Suppressor macrophage treated with lipopolysaccharide for 1 hour (primary cell): ENCODE data around the gene GPX5.
"Not testable (repeated sequence)": the region's sequence is repeated elsewhere in the genome, so short reads cannot be mapped to it uniquely, and the experiment has no call there.

Experiments used
- DNase-seq, 3 donors: peaks; one replicate each; pipeline ENCODE4 v3.0.0-alpha.2; 2020 to 2022

GPX5 gene

DNA sequence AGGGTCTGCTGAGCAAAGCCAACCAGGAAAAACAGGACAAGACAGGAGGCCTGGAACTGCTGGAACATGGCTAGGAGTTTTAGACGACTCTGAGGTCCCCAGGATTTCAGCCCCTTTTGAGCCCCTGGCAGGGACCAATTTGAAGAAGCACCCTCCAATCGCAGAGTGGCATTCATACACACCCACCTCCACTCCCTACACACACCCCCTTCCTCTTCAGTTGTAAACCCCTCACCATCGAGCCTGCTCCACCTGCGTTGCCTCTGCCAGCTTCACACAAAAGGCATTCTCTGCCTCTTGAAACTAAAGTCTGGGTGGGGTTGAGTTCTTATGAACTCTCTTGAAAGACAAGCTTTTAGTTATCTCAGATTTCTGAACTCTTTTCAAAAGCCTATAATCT is 10.0 kb upstream of the GPX5 start, which contains the start of gene GPX6:
Gene GPX6 (minus strand): TSS at position 118 of the 400 bp plus-strand sequence. CDS start 50 bp downstream, at position 68.
- no peak for DNase-seq

DNA sequence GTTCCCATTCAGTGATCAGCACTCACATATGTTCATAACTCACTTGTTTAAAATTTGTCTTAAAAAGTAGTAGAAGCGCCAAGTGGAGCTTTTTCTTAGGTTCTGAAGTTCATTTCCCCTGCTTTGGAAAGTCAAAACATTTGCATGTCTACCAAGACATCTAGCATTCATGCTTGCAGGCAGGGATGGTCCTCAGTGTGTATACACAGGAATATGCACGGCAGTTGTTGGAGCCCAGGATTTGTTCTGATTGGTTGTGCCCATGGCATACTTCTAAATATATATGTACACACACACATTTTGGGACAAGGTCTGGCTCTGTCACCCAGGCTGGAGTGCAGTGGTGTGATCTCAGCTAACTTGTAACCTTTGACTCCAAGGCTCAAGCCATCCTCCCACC is 7.7 kb upstream of the GPX5 start:
- no peak for DNase-seq

DNA sequence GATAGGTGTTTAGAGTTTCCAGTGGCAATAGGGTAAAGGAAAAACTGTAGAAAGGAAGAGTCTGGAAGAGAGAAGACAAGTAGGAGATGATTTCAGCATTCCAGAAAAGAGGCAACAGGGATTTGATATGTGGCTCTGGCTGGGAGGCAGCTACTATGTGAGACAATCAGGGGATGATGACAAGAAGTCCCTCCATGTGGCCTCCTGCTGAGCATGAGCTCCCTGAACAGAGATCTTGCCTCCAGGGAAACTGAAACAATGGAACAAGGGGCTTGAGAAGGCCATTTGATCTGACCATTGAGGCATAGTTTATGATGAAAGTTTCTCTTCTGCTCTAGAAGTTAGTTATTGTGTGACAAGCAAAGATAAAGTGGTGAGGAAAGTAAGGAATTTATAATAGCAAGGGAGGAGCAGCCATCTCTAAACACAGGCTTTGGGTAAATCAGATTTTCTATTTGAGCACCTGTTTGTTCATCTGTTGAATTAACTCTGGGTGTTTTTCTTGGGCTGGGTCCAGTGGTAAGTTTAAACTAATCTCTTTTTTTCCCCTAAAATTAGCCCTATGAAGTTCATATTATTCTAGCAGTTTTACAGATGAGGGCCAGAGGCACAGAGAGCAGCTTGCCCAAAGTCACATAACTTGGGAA is 3.0 kb upstream of the GPX5 start:
- no peak for DNase-seq

GRCh38 chr6:28523241-28523622 is 2.4 kb upstream of the GPX5 start:
- DNase-seq: no peak

DNA sequence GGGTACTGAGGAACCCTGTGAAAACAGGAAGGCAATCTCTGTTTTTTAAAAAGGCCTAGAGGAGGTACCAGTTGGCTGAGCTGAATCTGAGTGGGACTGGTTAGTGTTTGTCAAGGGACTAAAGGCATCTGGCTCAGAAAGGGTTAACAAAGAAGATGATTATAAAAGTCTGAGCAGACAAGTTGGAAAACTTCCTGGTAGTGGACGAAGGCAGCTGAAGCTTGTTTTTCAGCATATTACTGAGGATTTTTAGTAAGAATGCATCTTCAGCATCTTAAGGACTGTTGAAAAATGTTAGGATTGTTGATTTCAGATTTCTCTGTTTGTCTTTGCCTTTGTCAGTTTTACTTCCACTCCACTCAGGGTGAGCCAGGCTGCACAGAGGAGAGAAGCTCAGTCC is 5.1 kb downstream of the GPX5 start:
- DNase-seq: no peak

DNA sequence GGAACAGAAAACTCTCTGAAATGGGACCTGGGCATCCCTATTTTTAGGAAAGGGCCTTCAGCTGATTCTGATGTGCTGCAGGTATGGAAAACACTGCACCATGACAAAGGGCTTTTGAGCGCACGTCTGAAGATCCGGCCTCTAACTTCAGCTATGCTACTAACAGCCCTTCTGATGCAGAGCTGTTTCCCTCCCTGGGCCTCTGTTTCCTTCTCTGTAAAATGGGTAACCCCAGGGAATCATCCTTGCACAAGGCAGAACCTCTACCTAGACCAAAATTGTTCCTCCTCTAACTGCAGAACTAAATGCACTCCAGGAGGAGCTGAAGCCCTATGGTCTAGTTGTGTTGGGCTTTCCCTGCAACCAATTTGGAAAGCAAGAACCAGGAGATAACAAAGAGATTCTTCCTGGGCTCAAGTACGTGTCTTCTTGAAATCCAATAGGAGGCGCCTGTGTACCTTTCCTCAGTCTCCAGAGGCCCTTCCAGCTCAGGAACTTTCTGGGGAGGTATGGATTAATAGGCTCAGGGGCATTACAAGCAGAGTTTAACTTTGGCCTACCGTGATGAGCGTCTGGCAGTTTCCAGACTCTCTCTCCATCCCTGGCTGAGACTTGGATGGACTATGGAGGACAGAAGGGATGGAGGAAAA is 5.9 kb downstream of the GPX5 start:
- no peak for DNase-seq

DNA sequence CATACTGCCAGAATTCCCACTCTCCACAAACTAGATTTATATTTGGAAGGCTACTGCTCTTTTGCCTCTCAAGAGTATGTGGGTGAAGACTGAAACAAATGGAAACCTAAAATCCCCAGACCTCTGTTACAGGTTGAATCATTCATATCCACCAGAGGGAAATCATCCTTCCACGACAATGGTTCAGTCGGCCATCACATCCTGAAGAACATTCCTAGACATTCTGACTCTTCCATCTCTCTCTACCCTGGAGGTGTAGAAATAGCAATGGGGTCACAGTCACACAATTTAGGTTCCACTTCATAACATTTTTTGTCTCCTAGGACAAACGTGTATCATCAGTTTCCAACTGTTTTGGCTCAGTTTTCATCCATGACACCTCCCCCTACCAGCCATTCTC is 8.6 kb downstream of the GPX5 start:
- DNase-seq: no peak

- DNase-seq: no peak
These were observed 9.2 kb downstream of the GPX5 start for GRCh38 chr6:28534875-28535274.

- DNase-seq: peak in 1 of 3 donors; percentile 1
These were observed 11.4 kb downstream of the GPX5 start for GRCh38 chr6:28537065-28537464.

- no peak for DNase-seq
These were observed 11.9 kb downstream of the GPX5 start for GRCh38 chr6:28537509-28538140.

- DNase-seq: no peak
These were observed 16.3 kb downstream of the GPX5 start for GRCh38 chr6:28541996-28542395.

DNA sequence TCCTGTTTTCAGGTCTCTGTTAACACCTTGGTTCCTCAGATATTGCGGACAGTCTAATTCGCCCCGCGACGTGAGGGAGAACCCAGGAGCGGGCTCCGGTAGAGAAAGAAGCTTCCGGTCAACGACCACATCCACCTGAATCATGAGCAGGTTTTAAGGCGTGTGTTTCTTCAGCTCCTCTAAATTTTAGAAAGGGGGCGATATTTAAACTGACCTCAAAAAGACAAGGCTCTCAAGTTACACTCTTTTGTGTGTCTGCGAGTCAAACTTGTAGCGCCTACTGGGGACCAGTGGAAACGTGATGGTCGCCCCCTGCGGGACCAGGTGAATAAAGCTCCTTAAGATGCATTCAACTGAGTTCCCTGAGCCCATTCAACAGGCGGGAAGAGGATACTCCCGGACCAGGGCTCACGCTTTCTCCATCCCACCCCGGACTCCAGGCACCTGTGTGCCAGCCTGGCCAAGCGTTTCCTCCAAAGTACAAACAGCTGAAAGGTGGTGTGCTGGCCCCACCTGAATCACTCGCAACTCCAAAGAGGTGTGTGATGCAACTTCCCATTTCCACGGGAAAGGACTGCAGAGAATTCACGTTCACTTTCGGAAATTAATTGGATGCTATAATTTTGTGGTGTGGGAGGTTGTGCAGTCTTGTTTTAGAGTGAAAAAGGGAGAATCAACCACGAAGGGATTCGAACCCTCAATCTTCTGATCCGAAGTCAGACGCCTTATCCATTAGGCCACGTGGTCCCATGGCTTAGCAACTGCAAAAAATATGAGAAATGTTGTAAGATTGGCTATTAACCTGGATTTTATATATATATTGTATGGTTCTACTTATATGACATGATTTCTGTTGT is 17.0 kb downstream of the GPX5 start:
- DNase-seq: peak; percentile 20 to 58 (median 39)

DNA sequence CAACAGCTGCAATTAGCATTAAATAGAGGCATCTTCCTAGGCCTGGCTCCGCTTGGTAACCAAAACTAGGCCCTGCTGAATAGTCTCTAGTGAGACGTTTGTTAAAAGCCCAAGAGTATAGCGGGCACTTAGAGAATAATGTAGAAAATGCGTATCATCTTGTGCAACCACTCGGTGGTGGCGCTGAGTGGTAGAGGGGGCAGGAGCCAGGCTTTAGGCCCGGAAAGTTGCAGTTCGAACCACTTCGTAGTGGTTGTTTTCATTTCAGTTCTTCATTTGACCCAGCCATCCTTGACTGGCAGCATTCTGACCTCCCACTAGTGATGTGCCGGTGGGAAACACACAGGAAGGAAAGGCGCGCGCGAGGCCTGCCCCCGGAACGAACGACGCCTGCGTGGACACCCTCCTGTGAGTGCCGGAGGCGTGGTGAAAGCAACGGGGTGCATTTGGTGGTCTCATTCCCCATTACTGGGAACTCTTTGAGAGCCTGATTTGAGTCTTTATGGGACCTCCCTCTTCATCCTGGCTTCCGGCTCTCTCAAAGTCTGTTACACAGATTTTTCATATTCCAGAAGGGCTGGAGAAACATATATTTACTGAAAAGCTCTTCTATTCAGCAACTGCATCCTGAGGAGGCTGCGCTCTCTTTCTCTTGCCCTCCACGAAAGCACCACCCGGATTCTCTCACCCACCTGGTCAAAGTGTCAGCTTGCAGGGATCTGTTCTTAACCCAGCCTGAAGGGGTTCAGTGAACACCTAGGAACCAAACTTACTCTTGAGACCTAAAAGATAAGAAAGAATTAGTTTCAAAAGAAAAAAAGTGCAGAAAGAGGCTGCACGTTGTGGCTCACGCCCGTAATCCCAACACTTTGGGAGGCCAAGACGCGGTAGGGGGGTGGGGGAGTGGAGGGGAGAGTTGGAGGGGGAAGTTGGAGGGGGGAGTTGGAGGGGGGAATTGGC is 18.2 kb downstream of the GPX5 start:
- no peak for DNase-seq

- no peak for DNase-seq
These were observed 20.3 kb downstream of the GPX5 start for GRCh38 chr6:28545955-28546354.

GRCh38 chr6:28547003-28547402 is 21.3 kb downstream of the GPX5 start:
- not testable (repeated sequence) for DNase-seq

DNA sequence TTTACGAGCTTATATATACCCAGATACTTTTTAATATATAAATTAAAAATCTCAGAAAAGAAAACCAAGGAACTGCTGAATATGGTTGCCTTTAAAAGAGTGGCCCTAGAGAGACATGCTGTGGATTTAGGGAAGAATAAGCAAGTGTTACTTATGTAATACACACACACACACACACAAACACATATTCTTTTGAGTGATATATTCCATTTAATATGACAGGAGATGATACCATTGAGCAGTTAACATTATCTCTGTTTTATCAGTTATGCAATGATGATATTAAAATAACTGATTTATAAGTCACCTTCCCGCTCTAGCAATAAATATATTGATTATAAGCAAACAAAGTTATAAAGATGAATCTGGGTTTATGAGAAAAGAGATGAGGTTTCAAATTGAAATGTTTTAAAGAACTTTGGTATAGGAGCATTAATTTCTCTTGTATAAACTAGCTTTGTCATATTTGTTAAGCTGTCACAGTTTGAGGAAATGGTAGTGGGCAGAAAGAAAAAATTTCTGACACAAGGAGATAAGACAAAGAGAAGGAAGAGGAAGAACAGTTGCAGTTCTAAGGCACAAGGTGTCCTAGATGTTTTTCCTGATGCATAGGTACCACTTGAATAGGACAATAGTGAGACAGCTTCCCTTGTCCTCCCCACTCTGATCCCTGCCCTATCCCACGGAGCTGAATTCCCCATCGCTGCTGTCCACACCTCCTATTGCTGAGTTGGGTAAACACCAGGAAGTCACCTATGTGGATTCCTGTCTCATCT is 26.4 kb downstream of the GPX5 start:
- DNase-seq: no peak

DNA sequence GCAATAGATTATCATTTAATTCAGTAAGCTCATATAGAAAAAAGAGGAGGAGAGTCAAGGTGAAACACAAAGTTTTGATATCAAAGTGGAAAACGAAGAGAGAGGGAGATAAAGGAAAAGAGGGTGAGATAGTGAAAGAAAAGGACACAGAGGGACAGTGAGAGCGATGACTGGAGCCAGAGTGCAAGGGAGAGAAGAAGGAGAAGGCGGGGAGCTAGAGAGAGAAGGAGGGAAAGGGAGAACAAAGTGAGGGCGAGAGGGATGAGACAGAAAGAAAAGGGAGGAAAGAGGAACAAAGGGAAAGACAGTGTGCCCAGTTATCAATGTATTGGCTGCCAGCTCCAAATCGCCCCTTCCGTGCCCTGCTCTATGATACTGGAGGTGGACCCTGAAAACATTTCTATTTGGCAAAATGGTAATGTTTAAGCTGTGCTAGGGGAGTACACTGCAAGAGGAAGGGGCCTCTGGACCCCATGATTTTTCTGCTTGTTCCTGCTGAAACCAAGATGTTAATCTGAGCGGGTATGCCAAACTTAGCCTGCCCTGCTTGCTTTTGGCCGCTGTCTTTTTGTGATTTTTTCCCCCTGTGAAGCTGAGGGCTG is 27.8 kb downstream of the GPX5 start:
- DNase-seq: no peak

GRCh38 chr6:28553986-28554881 is 28.6 kb downstream of the GPX5 start:
- no peak for DNase-seq

GRCh38 chr6:28555136-28555535 is 29.5 kb downstream of the GPX5 start:
- no peak for DNase-seq

GRCh38 chr6:28558629-28559028 is 32.9 kb downstream of the GPX5 start:
- no peak for DNase-seq
